Prostate gland (tissue), 2 donors: ENCODE measurements around the gene ARHGEF2.

Experiments
- POLR2A ChIP-seq: fragments of 450-650 bp; IDR thresholded peaks from one replicate; pipeline ENCODE4 v1.6.1; 2016; ENCODE audit warnings: antibody characterized with exemption, mild to moderate bottlenecking
- TF ChIP-seq, protein P1 (sequence below), 4 experiments: fragments of 200-600 bp in 2 of 4; fragments of 450-650 bp in 2 of 4; sonication (generic) in 2 of 4; IDR thresholded peaks; 1 replicate in 3 of 4; 2 replicates in 1 of 4; pipeline ENCODE4 v1.5.1; 2016 to 2019; ENCODE audit warnings: antibody characterized with exemption in 4 of 4, mild to moderate bottlenecking in 2 of 4, moderate library complexity in 2 of 4

DNA sequence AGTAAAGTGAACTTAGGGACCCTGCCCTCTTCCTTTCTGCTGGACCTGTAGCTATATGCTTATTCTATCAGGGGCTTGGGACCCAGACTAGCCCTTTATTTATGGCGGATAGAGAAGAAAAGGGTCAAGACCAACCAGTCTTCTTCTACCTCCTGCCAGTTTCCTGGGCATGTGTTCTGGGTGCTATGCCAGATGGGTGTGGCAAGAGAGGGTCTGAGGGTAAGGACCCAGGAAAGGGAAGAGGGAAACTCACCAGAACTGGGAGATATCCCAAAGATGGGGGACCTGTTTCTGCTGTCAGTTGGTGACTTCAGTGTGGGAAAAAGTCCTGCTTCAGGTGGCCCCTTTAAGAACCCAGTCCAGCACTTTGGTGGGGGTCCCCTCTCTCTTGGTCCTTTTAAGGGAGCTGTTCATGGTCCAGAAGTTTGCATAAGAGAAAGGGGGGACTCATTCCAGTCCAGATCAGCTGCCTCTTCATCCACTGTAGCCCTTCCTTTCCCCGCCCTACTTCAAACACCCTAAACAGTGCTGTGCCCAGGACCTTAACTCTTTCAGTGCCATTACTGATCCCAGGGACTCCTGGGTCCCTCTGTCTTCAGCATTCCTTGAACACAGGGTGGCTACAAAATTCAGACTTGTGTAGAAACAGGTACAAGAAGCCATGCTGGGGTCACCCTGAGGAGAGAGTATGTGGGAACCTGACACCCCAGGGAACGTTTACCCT is 24.0 kb upstream of the ARHGEF2 start:
- TF ChIP-seq, protein P1, sequence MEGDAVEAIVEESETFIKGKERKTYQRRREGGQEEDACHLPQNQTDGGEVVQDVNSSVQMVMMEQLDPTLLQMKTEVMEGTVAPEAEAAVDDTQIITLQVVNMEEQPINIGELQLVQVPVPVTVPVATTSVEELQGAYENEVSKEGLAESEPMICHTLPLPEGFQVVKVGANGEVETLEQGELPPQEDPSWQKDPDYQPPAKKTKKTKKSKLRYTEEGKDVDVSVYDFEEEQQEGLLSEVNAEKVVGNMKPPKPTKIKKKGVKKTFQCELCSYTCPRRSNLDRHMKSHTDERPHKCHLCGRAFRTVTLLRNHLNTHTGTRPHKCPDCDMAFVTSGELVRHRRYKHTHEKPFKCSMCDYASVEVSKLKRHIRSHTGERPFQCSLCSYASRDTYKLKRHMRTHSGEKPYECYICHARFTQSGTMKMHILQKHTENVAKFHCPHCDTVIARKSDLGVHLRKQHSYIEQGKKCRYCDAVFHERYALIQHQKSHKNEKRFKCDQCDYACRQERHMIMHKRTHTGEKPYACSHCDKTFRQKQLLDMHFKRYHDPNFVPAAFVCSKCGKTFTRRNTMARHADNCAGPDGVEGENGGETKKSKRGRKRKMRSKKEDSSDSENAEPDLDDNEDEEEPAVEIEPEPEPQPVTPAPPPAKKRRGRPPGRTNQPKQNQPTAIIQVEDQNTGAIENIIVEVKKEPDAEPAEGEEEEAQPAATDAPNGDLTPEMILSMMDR (IDR thresholded peaks at IDR 0.05): no peak
- TF ChIP-seq POLR2A: no peak
